DMS79 treated with DMSO at 0.1 percent for 48 hours (cell line): Measurements from ENCODE around the gene AK4.

Experiments used
- DNase-seq: peaks from one replicate; lab custom pipeline; 2025; lab: John Stamatoyannopoulos, UW

AK4 gene

GRCh38 chr1:65176591-65176990 is 28.6 kb downstream of the AK4 start:
- DNase-seq = no peak

- no peak for DNase-seq
Measured at GRCh38 chr1:65177457-65177856, 29.5 kb downstream of the AK4 start.

GRCh38 chr1:65178235-65178634 is 30.2 kb downstream of the AK4 start:
- DNase-seq = no peak

GRCh38 chr1:65179148-65179547 is 31.1 kb downstream of the AK4 start:
- DNase-seq = no peak

GRCh38 chr1:65180977-65181376 is 33.0 kb downstream of the AK4 start:
- DNase-seq = no peak

- DNase-seq = no peak
Measured at GRCh38 chr1:65182658-65183268, 34.8 kb downstream of the AK4 start.

GRCh38 chr1:65189576-65190115 is 41.6 kb downstream of the AK4 start:
- DNase-seq = no peak

GRCh38 chr1:65190229-65190628 is 42.2 kb downstream of the AK4 start:
- DNase-seq = no peak

- DNase-seq = no peak
Measured at GRCh38 chr1:65193129-65193695, 45.2 kb downstream of the AK4 start.

- no peak for DNase-seq
Measured at GRCh38 chr1:65195495-65196417, 47.8 kb downstream of the AK4 start.

GRCh38 chr1:65196926-65197325 is 48.9 kb downstream of the AK4 start:
- DNase-seq = no peak

- no peak for DNase-seq
Measured at GRCh38 chr1:65197636-65198035, 49.6 kb downstream of the AK4 start.

- no peak for DNase-seq
Measured at GRCh38 chr1:65198096-65198495, 50.1 kb downstream of the AK4 start.

GRCh38 chr1:65200411-65200810 is 52.4 kb downstream of the AK4 start:
- no peak for DNase-seq

GRCh38 chr1:65206836-65207235 is 58.8 kb downstream of the AK4 start:
- no peak for DNase-seq

- no peak for DNase-seq
Measured at GRCh38 chr1:65207317-65207716, 59.3 kb downstream of the AK4 start.

- no peak for DNase-seq
Measured at GRCh38 chr1:65208563-65208973, 60.6 kb downstream of the AK4 start.

GRCh38 chr1:65209005-65209885 is 61.2 kb downstream of the AK4 start:
- DNase-seq = peak; percentile 21

- no peak for DNase-seq
Measured at GRCh38 chr1:65210325-65210724, 62.3 kb downstream of the AK4 start.

- no peak for DNase-seq
Measured at GRCh38 chr1:65211331-65211730, 63.3 kb downstream of the AK4 start.

- DNase-seq = no peak
Measured at GRCh38 chr1:65213271-65214023, 65.4 kb downstream of the AK4 start.
